Activated T-cell treated with anti-CD3 and anti-CD28 coated beads for 1 hour (primary cell): Measurements from ENCODE around the gene R3HDM2.
A peak's percentile ranks its signal among the peaks of the same experiment; 100 is the strongest.

Source experiments
- DNase-seq: peaks from one replicate; pipeline ENCODE4 v3.0.0-alpha.2; 2020; ENCODE audit warnings: low read depth

Gene R3HDM2

DNA sequence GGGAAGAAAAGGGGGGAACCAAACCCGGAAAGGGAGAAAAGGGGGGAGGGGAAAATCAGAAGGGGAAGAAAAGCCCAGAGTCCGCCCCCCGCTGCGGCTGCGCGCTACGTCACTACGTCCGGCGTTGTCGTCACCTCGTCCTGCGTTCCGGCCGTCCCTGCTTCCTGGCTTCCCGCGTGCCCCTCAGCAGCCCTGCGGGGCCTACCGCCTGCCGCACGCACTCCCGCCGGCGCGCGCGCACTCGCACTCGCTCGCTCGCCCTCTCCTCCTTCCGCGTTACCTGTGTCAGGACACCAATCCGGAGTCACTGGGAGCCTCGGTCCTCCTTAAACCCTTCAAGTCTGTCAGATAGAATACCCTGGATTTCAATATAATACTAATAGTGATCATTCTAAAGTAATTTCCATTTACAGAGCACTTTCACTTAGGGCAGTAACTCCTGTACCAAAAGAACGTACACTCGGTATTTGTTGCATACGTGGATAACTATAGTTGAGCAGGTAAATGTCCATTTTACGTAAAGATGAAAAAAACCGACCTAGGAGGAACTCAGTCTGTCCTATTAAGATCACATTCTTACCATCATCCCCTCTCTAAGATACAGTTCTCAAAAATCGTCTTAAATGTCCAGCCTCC is at the start of gene R3HDM2:
Gene R3HDM2 (minus strand): TSS at position 113 of the 636 bp plus-strand sequence. CDS start 120,615 bp downstream, outside the sequence.
- peak; percentile 89 for DNase-seq

DNA sequence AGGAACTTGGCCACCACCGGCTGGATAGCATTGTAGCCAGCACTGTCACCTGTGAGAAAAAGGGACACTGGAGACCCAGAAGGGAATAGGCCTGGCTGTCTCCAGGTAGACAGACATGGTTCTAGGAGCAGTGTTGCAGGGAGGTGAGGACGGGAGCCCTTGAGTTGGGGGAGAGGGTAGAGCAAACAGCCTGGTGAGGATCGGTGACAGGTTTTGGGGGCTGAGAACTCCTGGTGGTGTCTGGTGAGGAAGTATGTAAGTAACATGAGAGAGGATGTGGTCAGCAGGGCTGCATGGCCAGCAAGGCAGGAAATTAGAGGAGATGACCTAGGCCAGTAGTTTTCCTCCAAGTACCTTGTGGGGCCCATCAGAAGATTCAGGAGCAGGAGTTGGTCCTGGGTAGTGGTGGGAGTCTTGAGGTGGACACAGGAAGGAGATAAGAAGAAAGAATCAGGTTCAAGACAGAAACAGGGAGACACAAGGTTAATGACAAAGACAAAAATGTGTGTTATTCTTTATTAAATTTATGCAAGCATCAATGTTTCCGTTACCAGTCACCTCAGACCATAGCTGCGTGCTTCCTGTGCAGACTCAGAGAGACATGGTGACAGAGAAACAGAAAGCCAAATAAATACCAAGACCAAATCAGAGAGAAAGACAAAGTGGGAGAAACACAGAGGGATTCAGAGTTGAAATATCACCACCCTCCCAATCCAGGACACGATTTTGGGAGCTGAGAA is 48.7 kb upstream of the R3HDM2 start, which contains the start of gene ARHGAP9:
Gene ARHGAP9 (minus strand): TSS at position 491 of the 740 bp plus-strand sequence. CDS start 460 bp downstream, at position 31.
- DNase-seq = no peak

DNA sequence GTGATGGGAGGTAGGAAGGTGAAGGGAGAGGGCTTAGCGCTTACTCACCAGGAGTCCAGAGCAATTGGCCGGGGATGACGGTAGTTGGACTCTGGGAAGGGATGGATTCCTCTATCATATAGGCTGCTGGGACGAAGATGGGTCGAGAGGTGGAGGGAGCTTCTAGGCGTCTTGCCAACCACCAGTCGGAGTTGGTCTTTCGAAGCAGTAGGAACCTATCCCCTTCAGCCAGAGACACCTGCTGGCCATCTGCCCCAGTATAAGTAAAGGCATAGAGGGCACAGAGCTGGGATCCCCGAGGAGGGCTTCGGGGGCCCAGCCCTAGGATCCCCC is 48.2 kb upstream of the R3HDM2 start:
- DNase-seq = no peak

DNA sequence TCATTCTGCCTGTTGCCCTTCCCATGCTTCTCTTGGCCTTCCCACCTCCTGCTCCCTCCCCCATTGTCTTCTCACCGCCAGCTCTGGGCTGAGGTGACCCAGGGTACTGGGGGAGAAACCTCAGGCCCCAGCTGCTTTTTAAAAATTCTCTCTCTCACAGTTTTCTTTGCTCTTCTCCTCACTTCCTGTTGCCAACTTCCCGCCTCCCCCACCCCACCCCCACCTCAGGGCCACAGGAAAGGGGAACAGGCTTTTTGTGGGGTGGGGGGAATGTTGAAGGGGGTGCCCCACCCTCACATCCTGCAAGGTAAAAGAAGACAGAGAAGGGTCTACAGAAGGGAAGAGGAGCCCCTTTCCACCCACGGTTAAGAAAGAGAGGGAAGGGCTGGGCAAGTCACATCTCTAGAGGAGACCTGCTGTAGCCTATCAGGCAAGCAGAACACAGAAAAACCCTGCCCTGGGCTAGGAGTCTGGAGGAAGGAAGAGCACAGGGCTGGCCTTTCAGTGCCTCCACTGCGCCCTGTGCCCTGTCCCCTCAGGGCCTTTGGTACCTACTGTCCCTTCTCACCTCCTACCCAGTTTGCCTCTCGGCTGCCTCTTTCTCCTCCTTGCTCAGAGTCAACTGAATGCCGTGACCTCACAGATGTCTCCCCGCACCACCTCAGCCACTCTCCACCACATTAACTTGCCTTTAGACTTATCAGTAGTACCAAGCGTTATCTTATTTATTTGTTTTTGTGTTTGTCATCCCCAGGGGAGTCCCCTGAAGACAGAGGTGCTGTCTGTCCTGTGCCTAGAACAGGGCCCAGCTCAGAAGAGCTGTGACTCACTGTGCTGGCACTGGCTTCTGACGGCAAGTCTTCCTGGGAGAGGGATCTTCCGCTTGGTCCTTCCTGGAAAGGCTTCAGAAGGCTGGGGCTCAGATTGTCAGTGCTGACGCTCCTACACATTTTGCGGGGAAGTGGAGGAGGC is 47.2 kb upstream of the R3HDM2 start:
- no peak for DNase-seq

DNA sequence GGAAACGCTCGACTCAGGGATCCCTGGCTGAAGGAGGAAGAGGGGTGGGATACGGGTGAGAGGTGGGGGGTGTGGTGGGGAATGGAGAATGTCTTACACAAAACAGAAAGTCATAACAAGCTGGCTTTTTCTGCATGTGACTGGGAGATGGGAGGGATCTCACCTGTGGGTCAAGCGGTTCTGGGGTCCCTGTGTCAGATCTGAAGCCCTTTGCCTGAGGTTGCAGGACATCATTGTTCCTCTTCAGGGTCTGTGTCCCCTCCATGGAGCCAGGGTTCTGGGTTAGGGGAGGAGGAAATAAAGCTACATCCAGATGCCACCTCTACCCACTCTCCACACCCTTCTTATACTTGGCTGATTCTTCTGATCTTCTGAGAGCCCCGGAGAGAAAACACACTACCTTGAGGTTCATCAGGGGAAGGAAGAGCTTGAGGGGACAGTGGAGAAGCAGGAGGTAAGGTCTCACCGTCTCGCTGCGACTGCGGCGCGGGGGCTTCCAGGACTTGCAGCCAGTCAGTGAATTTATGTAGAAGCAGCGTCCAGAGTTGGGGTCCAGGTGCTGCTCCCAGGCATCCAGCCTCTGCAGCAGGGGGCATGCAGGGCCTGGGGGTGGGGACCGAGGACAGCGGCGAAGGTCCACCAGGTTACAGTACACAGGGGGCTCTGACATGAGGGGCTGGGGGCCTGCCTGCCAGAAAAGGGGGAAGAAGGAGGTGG is 46.3 kb upstream of the R3HDM2 start:
- DNase-seq = no peak

DNA sequence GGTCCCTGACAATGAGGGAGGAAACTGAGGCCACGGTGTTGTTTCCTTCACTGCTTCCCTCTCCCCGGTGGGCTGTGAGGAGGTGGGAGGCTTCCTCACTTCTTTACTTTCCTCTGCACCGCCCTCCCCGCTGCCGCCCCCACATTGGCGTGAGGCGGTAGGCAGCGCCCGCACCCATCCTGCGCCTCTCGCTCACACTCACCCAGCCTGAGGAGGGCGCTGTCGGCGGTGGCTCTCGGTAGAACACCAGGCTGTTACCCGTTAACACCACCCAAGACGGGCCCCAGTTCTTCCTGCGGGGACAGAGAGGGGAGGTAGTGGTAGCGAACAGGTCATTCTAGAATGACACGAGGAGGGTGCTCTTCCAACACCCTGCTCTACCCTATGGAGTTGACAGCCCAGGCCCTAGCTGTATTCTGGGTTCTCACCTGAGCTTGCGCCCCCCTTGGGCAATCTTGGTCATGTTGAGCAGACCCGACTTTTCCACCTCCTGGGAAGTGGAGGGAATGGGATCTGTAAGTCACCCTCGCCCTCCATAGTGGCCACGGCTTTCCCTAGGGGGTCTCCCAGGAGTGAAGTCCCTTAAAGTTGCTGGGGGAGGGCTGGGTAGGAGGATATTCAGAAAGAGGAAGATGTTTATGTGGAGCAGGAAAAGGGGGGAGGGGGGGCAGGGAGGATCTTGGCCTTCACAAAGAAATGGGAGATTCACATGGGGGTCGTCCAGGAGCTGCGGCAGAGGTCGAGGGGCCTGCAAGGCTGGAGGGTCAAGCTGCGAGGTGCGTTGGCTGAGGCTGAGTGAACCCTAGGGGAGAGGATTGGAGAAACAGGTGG is 45.5 kb upstream of the R3HDM2 start:
- DNase-seq = peak; percentile 57

DNA sequence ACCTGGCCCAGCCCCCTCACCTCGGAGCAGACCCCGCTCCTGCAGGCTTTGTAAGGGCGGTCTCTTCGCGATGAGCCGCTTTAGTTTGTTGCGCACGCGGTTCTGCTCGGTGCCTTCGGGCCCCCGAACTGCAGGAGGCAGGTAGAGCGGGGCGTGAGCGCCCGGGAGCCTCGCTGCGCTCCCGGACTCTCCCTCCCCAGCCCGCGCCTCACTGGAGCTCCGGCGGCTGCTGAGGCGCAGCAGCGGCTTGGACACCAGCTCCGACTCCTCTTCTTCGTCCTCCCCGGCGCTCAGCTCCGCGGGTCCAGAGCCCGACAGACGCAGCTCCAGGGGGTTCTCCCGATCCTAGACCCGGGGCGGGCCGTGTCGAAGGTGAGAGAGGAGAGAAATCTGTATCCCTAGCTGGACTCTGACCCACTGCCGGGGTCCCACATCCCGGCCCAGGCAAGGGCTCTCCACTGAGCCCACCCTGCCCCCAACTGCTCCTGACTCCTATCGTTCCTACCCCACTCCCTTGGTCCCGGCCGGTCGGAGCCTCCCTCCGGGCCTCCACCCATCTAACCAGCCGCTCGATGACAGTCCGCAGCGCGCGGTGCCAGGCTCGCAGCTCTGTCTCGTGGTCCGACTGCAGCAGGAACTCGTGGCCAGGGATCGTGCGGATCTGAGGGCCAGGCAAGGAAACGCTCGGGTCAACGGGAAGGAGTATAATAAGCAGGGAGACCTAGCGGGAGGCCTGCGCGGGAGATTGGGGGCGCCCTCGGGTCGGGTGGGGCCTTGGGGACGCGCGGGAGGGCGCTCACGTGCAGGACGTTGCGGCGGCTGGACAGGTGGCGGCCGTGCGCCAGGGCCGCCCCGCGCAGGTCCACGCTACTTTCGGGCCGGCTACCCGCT is 44.7 kb upstream of the R3HDM2 start:
- no peak for DNase-seq

DNA sequence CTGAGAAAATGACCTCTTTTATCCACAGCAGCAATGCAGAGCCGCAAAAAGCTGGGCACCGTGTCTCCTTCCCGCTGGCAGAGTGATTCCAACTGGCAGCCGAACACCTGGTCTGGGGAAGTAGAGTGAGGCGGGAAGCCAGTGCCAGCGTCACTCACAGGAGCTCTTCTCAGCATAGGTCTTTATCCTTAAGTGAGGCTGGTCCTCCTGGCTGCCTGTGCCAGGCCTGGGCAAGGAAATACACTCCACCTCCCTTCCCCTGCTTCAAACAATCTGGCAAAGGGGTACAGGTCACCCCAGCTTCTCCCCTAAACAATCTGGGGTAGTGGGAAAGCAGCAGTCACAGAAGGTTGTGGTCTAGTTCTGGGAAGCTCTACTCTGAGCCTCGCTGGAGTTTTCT is 44.0 kb upstream of the R3HDM2 start:
- DNase-seq = no peak

DNA sequence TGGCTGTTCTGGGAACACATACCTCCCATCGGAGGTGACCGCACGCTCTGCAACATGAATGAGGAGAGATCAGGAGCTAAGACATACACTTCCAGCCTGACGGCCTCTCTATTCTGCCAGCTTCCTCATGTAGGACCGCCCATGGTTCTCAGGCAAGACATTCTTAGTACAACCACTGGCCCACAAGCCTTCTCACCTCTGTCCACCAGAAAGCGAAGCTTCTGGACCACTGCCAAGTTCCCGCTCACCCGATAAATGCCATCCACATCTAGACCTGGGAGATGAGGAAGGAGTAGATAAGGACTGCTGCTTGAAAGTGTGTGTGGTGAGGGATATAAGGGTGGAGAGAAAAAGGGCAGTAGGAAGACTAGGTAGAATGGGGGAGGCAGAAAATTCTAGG is 43.6 kb upstream of the R3HDM2 start:
- DNase-seq = no peak

DNA sequence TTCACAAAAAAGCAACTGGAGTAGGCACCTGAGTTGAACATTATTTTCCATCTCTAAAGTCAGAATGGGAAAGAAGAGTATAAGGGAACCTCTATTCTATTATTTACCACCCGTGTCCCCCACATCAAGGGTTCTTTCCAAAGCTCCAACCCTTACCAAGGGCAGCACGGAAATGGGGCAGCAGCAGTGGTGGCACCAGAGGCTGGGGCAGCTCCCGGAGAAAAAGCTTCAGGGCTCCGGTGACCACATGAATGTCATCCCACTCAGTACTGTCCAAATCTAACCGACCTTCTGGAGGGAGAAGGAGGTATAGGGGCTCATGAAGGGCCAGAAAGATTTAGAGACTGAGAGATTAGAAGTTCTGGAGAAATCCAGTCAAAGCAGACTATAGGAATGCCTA is 43.0 kb upstream of the R3HDM2 start:
- no peak for DNase-seq

DNA sequence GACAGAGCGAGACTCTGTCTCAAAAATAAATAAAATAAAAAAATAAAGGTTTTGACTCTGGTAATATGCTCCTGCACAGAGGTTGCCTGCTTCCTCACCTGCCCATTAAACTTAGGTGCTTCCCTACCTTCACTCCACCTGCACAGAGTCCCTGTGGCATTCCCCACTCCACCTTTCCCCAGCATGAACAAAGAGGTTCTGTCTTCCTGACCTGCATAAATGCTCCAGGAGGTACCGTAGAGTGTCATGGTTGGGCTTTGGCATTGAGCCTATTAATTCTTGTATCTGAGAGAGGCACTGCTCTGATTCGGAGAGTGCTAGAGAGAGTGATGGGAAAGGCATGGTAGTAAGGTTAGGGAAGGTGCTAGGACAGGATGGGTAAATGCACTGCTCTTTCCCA is 42.5 kb upstream of the R3HDM2 start:
- DNase-seq = no peak

DNA sequence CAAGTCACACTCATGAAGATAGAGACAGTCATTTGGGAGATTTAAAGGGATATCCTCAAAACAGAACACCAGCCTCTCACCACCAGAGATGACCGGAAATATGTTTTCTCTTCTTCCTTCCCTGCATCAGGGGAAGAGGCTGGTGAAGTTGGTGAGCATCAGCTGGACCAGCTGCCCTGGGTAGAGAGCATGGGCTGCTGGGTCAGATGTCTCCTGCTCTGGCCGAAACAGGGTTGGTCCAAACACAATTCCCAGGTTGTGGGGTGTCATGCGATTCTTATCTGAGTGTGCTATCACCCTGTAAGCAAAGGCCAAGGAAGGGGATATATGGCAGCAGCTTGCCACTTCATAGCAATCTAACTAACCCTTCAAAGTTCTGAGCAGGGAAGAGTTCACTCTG is 41.5 kb upstream of the R3HDM2 start:
- DNase-seq = no peak

DNA sequence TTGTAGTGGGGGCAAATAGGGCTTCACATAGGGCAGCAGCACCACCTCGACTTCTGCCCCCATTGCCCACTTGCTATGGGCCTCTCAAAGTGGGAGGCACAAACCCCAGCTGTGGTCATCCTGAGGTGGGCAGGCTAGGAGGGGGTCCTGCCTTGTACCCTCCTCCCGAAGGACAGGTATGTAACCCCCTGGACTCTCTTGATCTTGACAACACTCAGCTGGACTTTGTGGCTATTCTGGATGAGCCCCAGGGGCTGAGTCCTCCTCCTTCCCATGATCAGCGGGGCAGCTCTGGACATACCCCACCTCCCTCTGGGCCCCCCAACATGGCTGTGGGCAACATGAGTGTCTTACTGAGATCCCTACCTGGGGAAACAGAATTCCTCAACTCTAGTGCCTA is 40.8 kb upstream of the R3HDM2 start:
- DNase-seq = no peak

DNA sequence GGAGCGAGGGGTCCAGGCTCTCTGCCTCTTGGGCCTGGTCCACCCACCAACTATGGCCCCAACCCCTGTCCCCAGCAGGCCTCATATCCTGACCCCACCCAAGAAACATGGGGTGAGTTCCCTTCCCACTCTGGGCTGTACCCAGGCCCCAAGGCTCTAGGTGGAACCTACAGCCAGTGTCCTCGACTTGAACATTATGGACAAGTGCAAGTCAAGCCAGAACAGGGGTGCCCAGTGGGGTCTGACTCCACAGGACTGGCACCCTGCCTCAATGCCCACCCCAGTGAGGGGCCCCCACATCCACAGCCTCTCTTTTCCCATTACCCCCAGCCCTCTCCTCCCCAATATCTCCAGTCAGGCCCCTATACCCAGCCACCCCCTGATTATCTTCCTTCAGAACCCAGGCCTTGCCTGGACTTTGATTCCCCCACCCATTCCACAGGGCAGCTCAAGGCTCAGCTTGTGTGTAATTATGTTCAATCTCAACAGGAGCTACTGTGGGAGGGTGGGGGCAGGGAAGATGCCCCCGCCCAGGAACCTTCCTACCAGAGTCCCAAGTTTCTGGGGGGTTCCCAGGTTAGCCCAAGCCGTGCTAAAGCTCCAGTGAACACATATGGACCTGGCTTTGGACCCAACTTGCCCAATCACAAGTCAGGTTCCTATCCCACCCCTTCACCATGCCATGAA is 40.3 kb upstream of the R3HDM2 start:
- no peak for DNase-seq

DNA sequence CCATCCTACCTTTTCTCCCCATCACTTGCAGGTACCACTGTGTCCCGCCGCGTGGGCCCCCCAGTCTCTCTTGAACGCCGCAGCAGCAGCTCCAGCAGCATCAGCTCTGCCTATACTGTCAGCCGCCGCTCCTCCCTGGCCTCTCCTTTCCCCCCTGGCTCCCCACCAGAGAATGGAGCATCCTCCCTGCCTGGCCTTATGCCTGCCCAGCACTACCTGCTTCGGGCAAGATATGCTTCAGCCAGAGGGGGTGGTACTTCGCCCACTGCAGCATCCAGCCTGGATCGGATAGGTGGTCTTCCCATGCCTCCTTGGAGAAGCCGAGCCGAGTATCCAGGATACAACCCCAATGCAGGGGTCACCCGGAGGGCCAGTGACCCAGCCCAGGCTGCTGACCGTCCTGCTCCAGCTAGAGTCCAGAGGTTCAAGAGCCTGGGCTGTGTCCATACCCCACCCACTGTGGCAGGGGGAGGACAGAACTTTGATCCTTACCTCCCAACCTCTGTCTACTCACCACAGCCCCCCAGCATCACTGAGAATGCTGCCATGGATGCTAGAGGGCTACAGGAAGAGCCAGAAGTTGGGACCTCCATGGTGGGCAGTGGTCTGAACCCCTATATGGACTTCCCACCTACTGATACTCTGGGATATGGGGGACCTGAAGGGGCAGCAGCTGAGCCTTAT is 39.6 kb upstream of the R3HDM2 start:
- no peak for DNase-seq

DNA sequence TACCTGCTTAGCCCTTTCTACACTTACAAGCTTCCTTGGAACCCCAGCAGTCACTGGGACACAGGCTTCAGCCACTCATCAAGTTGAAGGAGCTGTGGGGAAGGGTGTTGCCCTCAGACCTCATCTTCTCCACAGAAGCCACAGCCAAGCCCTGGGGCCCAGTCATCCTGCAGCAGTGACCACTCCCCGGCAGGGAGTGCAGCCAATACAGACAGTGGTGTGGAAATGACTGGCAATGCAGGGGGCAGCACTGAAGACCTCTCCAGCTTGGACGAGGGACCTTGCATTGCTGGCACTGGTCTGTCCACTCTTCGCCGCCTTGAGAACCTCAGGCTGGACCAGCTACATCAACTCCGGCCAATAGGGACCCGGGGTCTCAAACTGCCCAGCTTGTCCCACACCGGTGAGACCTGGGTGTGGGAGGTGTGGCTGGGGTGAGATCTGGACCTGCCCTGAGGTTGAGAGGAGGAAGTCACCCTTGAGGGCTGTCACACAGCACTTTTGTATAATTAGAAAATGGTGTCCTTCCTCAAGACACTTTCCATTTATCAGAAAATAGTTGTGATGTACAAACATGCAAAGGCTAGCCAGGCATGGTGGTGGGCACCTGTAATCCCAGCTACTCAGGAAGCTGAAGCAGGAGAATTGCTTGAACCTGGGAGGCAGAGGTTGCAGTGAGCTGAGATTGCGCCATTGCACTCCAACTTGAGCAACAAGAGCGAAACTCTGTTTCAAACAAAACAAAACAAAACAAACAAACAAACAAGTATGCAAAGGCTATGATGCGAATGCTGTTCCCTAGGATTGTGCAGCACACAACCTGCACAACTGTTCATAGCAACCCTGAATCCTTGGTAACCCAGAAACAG is 38.7 kb upstream of the R3HDM2 start:
- DNase-seq = no peak

DNA sequence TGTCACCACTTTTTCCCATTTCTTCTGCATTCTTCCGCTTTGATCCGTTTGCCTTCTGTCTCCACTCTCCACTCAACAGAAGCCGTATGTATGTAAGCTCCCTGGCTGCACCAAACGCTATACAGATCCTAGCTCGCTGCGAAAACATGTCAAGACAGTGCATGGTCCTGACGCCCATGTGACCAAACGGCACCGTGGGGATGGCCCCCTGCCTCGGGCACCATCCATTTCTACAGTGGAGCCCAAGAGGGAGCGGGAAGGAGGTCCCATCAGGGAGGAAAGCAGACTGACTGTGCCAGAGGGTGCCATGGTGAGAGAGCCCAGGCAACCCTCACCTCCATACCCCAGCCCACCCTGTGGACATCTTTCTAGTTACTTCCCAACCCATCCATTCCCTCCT is 37.1 kb upstream of the R3HDM2 start:
- DNase-seq = no peak
